Breast epithelium (tissue), 3 donors: ENCODE results near the gene PLXNA4.

Source experiments
- CTCF ChIP-seq, 3 donors: fragments of 450-650 bp; IDR thresholded peaks; one replicate each; pipeline ENCODE4 v1.5.1; 2016 to 2017; ENCODE audit warnings: antibody characterized with exemption in 3 of 3, mild to moderate bottlenecking in 3 of 3, moderate library complexity in 3 of 3
- POLR2A ChIP-seq: fragments of 450-650 bp; IDR thresholded peaks from one replicate; pipeline ENCODE4 v1.6.1; 2016; ENCODE audit warnings: antibody characterized with exemption, mild to moderate bottlenecking, moderate library complexity
- POLR2AphosphoS5 ChIP-seq, 3 donors: sonication (generic); formaldehyde crosslinking; IDR thresholded peaks; one replicate each; pipeline ENCODE4 v1.6.1; 2017; ENCODE audit warnings: antibody characterized with exemption in 3 of 3

GRCh38 chr7:132205509-132205908 lies 370.8 kb downstream of the PLXNA4 start:
- TF ChIP-seq CTCF (IDR thresholded peaks at IDR 0.05): no peak
- TF ChIP-seq POLR2A: no peak
- TF ChIP-seq POLR2AphosphoS5 (IDR thresholded peaks at IDR 0.05): no peak
